Ishikawa (cell line): Measurements from ENCODE around the gene TRPV5.

Source experiments
- EP300 ChIP-seq: IDR thresholded peaks from 2 replicates; pipeline ENCODE4 v1.6.1; 2012; ENCODE audit warnings: borderline replicate concordance
- FOXM1 ChIP-seq: IDR thresholded peaks from 2 replicates; pipeline ENCODE4 v1.6.1; 2012; ENCODE audit warnings: low read depth, borderline replicate concordance
- RAD21 ChIP-seq: IDR thresholded peaks from 2 replicates; pipeline ENCODE4 v1.6.1; 2012; ENCODE audit warnings: low read depth
- YY1 ChIP-seq: IDR thresholded peaks from 2 replicates; pipeline ENCODE4 v1.6.1; 2012; ENCODE audit warnings: low read depth
- ZBTB7A ChIP-seq: IDR thresholded peaks from 2 replicates; pipeline ENCODE4 v1.6.1; 2012; ENCODE audit warnings: low read depth
- TF ChIP-seq, protein P1 (sequence below): IDR thresholded peaks from 2 replicates; pipeline ENCODE4 v1.6.1; 2012; ENCODE audit warnings: low read depth, mild to moderate bottlenecking

DNA sequence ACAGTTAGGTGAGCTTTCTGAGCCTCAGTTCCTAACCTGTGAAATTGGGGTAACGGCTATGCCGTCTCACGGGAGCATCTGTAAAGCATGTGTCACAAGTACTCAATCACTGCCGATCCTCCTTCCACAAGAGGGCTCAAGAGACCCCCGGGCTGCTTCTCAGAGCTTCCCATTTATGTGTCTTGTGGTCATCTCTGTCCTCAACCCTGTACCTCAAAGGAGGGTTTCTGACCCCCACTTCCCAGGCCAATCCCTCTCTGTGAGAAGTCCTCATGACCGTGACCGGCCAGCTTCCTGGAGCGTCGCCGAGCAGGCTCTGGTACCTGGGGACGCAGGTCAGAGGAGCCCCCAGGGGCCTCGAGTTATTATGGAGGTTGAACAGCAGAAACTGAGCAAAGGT, 510 bp upstream of the TRPV5 start:
- TF ChIP-seq FOXM1 (no peak), ZBTB7A (no peak), YY1 (no peak), RAD21 (no peak), EP300 (no peak)
- TF ChIP-seq, protein P1, sequence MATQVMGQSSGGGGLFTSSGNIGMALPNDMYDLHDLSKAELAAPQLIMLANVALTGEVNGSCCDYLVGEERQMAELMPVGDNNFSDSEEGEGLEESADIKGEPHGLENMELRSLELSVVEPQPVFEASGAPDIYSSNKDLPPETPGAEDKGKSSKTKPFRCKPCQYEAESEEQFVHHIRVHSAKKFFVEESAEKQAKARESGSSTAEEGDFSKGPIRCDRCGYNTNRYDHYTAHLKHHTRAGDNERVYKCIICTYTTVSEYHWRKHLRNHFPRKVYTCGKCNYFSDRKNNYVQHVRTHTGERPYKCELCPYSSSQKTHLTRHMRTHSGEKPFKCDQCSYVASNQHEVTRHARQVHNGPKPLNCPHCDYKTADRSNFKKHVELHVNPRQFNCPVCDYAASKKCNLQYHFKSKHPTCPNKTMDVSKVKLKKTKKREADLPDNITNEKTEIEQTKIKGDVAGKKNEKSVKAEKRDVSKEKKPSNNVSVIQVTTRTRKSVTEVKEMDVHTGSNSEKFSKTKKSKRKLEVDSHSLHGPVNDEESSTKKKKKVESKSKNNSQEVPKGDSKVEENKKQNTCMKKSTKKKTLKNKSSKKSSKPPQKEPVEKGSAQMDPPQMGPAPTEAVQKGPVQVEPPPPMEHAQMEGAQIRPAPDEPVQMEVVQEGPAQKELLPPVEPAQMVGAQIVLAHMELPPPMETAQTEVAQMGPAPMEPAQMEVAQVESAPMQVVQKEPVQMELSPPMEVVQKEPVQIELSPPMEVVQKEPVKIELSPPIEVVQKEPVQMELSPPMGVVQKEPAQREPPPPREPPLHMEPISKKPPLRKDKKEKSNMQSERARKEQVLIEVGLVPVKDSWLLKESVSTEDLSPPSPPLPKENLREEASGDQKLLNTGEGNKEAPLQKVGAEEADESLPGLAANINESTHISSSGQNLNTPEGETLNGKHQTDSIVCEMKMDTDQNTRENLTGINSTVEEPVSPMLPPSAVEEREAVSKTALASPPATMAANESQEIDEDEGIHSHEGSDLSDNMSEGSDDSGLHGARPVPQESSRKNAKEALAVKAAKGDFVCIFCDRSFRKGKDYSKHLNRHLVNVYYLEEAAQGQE = no peak
